ENCODE results near the gene OLFML2A.
A peak's percentile ranks its signal among the peaks of the same experiment; 100 is the strongest.

OLFML2A gene

DNA sequence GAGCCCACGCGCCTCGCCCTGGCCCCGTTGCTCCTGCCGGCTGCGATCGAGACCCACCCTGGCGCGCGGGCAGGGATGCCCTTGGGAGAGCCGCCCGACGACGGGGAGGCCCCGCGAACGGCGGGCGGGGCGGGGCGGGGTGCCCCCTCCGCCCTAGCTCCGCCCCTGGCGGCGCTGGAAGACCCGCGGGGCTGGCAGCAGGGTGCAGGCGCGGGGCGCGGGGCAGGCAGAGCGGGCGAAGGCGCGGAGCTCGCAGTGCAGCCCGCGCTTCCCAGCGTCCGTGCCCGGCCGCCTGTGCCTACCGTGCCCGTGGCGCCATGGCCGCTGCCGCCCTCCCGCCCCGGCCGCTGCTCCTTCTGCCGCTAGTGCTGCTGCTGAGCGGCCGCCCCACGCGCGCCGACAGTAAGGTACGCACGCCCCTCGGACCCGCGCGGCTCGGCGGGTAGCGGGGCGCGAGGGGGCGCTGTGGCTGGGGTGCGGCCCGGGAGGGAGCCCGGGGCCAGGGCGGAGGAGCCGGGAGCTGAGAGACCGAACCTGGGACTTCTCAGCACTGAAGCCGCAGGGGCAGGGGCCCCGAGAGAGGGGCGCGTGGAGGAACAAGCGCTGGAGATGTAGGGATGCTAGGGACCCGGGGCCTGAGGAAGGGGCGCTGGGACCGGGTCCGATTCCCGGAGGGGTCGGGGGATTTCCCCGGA is at the start of gene OLFML2A:
Gene OLFML2A, plus strand, starts transcription at position 180 of the 695 bp plus-strand sequence. Its CDS starts 138 bp downstream, at position 318.
- TF ChIP-seq GATA3 (IDR thresholded peaks at IDR 0.05; ENCODE audit: low read depth, low read length) (no peak), GATA2 (IDR thresholded peaks at IDR 0.05; ENCODE audit: low read depth, low read length) (no peak)

DNA sequence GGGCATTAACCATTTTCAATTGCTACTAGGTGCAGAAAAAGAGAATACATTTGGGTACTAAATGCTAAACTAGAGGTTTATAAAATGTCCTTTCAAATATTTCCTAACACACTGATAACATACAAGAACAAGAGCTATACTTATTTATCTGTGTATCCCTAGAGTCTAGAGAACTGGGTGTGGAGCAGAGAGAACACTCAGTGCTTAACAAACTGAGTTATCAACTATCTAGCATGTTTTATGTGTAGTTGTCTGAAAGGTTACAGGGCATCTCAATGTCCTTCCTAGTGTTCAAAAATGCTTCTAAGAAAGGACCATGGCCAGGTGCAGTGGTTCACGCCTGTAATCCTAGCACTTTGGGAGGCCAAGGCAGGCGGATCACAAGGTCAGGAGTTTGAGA is 46.2 kb upstream of the OLFML2A start:
- TF ChIP-seq GATA3 (IDR thresholded peaks at IDR 0.05; ENCODE audit: low read depth, low read length) (no peak), GATA2 (IDR thresholded peaks at IDR 0.05; ENCODE audit: low read depth, low read length) (no peak)

DNA sequence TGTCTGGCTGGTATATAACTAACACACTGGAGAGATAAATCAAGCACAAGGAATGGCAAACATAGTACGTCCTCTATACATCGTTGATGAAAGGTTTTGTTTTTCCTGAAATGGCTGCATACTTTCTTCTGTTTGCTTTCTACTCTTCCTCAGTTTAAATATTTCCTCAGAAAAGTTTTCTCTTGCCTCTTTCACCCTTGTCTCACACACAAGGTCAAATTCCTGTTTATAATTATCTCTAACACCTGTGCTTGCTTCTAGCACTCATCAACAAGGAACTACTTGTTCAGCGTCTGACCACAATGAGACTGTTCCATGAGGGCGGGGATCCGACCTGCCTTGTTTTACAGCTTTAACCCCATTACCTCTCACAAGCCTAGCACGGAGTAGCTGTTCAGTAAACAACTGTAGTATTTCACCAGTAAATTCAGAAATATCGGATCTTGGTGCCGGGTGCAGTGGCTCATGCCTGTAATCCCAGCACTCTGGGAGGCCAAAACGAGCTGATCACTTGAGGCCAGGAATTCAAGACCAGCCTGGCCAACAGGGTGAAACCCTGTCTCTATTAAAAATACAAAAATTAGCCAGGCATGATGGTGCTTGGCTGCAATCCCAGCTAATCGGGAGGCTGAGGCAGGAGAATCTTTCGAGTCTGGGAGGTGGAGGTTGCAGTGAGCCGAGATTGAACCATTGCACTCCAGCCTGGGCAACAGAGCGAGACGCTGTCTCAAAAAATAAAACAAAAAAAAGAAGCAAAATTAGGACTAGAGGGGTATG is 42.8 kb upstream of the OLFML2A start:
- TF ChIP-seq GATA3 (IDR thresholded peaks at IDR 0.05; ENCODE audit: low read depth, low read length) = no peak
- TF ChIP-seq GATA2 (IDR thresholded peaks at IDR 0.05; ENCODE audit: low read depth, low read length) = no peak

DNA sequence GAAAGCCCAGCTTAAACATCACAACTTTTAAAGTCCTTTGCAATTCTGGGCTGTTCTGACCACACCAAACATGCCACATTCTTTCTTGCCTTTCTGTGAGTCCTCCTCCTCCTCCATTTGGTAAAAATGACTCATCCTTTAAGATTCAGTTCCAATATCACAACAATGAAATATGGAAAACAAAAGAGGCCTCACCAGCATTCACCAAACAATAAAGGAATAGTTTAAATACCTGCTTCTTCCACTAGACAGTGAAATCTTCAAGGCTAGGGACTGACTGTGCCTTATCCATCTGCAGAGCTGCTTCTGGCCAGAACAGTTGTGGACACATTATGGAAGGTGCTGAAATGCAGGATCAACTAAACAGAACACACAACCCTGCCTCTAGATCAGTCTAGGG is 41.8 kb upstream of the OLFML2A start:
- TF ChIP-seq GATA2 (IDR thresholded peaks at IDR 0.05; ENCODE audit: low read depth, low read length) (no peak), GATA3 (IDR thresholded peaks at IDR 0.05; ENCODE audit: low read depth, low read length) (no peak)

DNA sequence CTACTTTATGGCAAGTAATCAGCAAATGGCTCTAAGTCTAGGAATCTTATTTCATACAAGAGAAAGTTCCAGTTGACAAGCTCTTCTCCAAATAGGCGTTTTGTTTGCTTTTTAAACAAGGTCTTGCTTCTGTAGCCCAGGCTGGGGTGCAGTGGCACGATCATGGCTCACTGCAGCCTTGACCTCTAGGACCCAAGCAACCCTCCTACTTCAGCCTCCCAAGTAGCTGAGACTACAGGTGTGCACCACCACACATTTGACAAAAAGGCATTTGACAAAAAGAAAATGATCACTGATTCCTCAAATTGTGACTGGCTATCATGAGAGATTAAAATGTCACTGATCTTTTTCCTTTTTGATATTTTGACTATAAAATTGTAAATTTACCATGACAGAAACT is 37.6 kb upstream of the OLFML2A start:
- TF ChIP-seq GATA3 (IDR thresholded peaks at IDR 0.05; ENCODE audit: low read depth, low read length) = no peak
- no peak for TF ChIP-seq GATA2 (IDR thresholded peaks at IDR 0.05; ENCODE audit: low read depth, low read length)

DNA sequence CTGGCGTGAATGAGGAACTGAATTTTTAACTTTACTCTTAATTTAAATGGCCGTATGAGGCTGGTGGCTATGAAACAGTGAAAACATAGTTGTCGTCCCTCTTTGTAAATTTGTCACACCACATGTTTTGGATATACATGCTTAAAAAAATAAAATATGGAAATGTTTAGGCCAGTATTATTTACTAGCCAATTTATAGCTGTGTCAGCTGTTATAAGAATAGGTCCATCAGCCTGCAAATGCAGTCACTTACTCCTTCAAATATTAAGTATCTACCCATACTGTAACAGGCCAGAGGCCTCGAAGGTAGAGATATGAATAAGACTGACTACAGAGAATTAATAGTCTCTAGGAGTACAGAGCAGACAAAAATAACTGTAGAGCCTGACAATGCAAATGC is 35.8 kb upstream of the OLFML2A start:
- TF ChIP-seq GATA3 (IDR thresholded peaks at IDR 0.05; ENCODE audit: low read depth, low read length) (no peak), GATA2 (IDR thresholded peaks at IDR 0.05; ENCODE audit: low read depth, low read length) (no peak)

DNA sequence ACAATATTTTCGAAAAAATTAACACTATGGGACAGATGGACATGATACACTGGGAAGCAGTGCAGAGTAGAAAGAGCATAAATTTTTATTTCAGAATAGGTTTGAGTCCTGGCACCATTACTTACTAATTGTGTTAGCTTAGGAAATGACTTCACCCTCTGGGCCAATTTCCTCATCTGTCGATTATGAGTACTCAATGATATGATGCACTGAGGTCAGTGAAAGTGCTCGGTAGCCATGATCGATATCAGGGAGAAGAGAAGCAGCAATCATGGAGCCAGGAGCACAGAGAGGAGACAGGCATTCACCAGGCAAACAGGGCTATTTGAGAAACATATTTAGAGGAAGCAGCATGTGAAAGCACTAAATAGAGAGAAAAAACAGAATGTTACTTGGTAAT is 35.3 kb upstream of the OLFML2A start:
- TF ChIP-seq GATA2 (IDR thresholded peaks at IDR 0.05; ENCODE audit: low read depth, low read length) (peak; percentile 70), GATA3 (IDR thresholded peaks at IDR 0.05; ENCODE audit: low read depth, low read length) (no peak)

DNA sequence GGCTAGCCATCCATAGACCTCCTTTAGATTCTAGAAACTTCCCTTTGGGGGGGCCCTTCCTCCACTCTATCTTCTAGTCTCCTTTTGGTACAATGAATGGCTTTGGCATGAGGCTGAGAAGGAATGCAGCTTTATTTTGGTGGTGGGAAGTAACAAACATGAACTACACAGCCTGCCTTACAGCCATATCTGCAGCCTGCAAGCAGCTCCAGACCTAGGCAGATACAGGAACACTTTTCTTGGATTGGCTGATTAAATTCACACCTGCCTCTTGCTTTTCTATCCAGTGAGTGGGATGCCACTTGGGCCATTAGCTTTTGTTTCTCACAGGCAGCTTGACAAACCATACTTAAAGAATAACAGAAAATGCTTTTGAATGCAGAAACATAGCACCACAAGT is 34.0 kb upstream of the OLFML2A start:
- TF ChIP-seq GATA3 (IDR thresholded peaks at IDR 0.05; ENCODE audit: low read depth, low read length) = no peak
- no peak for TF ChIP-seq GATA2 (IDR thresholded peaks at IDR 0.05; ENCODE audit: low read depth, low read length)

DNA sequence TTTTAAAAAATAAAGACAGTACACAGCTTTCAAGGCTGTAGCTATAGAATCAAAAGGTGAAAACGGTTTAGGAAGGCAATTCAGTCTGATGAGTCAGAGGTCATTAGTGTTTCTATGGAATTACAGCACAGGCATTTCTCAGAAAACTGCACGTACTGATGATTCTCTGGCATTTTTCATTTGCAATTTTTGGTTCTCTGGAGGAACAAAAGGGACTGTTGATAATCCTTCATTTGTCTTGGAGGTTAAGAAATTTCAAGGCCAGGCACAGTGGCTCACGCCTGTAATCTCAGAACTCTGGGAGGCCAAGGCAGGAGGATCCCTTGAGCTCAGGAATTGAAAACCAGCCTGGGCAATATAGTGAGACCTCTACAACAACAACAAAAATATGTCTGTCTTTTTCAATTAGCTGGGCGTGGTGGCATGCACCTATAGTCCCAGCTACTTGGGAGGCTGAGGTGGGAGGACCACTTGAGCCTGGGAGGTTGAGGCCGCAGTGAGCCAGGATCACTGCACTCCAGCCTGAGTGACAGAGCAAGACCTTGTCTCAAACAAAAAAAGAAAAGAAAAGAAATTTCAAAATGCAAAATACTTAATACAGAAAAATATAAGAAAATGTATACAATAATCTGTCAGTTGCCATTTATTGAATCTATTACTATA is 33.1 kb upstream of the OLFML2A start:
- TF ChIP-seq GATA2 (IDR thresholded peaks at IDR 0.05; ENCODE audit: low read depth, low read length) = no peak
- no peak for TF ChIP-seq GATA3 (IDR thresholded peaks at IDR 0.05; ENCODE audit: low read depth, low read length)

DNA sequence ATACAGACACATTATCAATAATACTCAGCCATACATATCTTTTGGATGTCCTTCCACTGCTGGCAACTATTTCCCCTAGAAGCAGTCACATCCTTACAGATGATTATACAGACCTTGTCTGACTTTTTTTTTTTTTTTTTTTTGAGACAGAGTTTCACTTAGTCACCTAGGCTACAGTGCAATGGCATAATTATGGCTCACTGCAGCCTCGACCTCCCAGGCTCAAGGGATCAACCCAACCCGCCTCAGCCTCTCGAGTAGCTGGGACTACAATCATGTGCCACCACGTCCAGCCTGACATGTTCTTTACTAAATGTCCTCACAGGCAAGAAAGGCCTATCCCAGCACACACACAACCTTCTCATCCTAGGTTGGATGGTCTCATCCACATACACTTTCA is 29.9 kb upstream of the OLFML2A start:
- TF ChIP-seq GATA2 (IDR thresholded peaks at IDR 0.05; ENCODE audit: low read depth, low read length) (no peak), GATA3 (IDR thresholded peaks at IDR 0.05; ENCODE audit: low read depth, low read length) (no peak)

DNA sequence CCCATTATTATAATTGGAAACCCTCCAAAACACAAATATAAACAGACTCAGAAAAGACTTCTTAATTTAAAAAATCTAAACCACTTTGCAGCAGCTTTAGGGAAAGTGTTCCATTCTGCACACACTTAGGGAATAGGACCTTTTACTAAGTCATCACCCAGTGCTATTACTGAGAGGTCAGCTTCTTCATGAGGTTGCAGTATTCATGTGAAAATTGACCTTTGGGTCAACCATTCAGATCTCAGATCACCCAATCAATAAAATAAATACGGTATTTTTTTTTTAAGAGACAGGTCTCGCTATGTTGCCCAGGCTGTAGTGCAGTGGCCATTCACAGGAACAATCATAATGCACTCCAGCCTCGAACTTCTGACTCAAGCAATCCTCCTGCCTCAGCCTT is 27.6 kb upstream of the OLFML2A start:
- TF ChIP-seq GATA3 (IDR thresholded peaks at IDR 0.05; ENCODE audit: low read depth, low read length) = no peak
- no peak for TF ChIP-seq GATA2 (IDR thresholded peaks at IDR 0.05; ENCODE audit: low read depth, low read length)

DNA sequence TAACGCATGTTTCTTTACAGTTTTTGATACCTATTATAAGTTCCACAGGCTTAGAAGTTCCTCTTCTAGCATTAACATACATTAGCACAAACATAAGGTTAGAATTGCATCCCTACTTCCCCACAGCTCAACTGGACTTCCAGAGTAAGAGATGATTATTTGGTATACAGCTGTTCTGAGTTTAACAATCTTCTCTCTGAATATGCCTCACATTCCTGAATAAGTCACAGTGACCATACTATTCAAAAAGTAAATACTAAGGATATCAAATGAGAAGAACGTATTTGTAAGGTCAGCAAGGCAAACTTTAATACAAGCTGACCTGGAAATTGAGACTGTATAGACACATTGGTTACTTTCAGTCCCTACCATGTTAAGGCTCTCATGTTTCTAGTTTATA is 27.2 kb upstream of the OLFML2A start:
- TF ChIP-seq GATA3 (IDR thresholded peaks at IDR 0.05; ENCODE audit: low read depth, low read length) (no peak), GATA2 (IDR thresholded peaks at IDR 0.05; ENCODE audit: low read depth, low read length) (no peak)

DNA sequence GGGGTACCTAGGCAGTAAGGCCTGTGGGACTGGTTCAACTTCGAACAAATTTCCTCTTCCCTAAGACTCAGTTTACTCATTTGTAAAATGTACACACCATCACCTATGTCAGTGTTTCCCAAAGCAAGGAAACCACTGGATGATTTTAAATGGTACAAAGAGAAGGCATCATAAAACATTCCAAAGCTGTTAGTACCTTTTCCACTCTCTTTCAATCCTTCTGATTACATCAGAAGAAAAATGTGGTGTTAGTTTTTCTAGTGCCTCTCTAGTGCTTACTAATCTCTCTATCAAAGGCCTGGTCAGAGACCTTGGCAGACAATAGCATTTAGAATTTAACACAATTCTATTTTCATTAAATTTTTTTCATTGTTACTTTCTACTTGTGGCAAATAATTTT is 24.0 kb upstream of the OLFML2A start:
- TF ChIP-seq GATA2 (IDR thresholded peaks at IDR 0.05; ENCODE audit: low read depth, low read length) (no peak), GATA3 (IDR thresholded peaks at IDR 0.05; ENCODE audit: low read depth, low read length) (0 out of 2 replicates have a peak, but pooled peaks have one; percentile 14)

DNA sequence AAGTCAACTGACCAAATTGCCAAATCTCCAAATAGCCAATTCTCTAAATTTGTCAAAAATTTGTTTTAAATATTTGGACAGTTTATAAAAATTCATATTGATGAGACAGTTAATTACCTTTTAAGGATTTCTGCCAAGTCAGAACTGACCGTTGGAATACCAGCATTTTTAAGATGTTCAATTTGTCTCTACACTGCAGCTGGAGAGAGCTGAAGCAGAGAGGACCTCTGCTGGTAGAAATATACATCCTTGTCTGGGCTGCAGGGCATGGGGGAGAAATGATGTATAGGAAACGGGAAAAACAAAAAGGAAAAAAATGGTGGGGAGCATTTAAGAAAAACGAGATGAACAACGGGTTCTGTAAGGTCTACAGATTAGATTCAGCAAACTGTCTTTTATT is 22.6 kb upstream of the OLFML2A start:
- TF ChIP-seq GATA2 (IDR thresholded peaks at IDR 0.05; ENCODE audit: low read depth, low read length) (no peak), GATA3 (IDR thresholded peaks at IDR 0.05; ENCODE audit: low read depth, low read length) (no peak)
